WI38 (cell line): ENCODE measurements around the gene TTYH2.
"Not testable (repeated sequence)": the region's sequence is repeated elsewhere in the genome, so short reads cannot be mapped to it uniquely, and the experiment has no call there.

Experiments
- H3K4me3 ChIP-seq: 2 replicates; pipeline ENCODE4 v1.5.1; 2011; ENCODE audit warnings: low read depth, mild to moderate bottlenecking, control low read depth, low read length
- TF ChIP-seq, protein P1 (sequence below): IDR thresholded peaks from 2 replicates; pipeline ENCODE4 v1.5.1; 2012; ENCODE audit warnings: low read depth, mild to moderate bottlenecking, control low read depth, low read length

TTYH2 gene

DNA sequence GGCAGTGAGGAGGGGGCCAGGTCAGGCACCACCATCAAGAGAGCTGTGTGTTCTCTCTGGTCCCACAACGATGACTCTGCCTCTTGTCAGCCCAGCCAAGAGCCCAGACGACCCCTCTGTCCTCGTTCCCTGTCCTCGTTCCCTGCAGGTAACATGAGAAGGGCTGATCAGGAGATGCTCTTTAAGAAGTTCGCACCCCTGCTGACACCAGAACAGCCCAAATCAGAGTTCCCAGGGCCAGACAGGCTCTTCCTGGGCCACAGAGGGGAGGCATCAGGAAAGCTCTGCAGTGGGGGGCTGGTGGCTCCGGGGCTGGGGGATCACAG, 47.1 kb downstream of the TTYH2 start:
- H3K4me3 ChIP-seq = no peak overlapping the region
- TF ChIP-seq, protein P1, sequence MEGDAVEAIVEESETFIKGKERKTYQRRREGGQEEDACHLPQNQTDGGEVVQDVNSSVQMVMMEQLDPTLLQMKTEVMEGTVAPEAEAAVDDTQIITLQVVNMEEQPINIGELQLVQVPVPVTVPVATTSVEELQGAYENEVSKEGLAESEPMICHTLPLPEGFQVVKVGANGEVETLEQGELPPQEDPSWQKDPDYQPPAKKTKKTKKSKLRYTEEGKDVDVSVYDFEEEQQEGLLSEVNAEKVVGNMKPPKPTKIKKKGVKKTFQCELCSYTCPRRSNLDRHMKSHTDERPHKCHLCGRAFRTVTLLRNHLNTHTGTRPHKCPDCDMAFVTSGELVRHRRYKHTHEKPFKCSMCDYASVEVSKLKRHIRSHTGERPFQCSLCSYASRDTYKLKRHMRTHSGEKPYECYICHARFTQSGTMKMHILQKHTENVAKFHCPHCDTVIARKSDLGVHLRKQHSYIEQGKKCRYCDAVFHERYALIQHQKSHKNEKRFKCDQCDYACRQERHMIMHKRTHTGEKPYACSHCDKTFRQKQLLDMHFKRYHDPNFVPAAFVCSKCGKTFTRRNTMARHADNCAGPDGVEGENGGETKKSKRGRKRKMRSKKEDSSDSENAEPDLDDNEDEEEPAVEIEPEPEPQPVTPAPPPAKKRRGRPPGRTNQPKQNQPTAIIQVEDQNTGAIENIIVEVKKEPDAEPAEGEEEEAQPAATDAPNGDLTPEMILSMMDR = no peak

DNA sequence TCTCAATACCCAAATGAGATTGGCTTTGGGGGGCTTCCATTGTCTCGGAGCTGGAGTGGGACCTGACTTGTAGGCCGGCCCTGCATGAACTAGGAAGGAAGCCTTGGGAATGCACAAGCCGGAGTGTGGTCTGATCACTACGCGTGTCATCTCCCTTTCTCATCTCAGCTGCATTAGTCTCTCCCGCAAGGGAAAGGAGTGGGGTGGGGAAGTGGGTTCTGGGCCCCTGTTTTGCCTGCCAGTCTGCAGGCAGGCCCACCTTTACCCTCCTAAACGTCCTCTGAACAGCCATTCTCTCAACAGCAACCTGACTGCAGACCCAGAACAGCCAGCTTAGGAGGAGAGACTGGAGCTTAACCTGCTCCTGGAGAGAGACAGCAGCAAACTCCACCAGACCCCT, 49.2 kb downstream of the TTYH2 start:
- no peak overlapping the region for H3K4me3 ChIP-seq
- TF ChIP-seq, protein P1 = no peak

DNA sequence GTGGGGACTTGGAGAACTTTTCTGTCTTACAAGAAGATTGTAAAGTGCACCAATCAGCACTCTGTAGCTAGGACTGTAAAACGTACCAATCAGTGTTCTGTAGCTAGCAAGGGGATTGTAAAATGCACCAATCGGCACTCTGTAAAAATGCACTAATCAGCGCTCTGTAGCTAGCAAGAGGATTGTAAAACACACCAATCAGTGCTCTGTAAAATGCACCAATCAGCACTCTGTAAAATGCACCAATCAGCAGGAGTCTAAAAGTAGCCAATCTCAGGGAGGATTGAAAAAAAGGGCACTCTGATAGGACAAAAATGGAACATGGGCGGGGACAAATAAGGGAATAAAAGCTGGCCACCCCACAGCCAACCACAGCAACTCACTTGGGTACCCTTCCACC, 53.7 kb downstream of the TTYH2 start:
- H3K4me3 ChIP-seq = not testable (repeated sequence)

DNA sequence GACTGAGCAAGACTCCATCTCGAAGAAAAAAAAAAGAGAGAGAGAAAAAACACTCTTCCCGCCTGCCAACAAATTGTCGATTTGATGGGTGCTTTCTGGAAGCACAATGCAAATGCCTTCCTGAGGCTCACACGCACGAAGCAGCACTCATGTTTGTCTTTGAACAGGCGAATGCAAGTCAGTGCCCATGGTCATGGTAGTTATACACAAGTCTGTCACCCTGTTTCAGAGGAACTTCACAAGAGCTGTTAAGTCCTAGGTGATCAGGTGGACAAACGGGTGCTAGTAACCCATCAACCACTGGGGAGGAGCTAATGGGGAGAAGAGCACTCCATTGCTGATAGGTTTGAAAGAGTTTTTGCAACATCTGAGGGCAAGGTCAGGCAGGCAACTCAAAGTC, 54.2 kb downstream of the TTYH2 start:
- H3K4me3 ChIP-seq = no peak overlapping the region
- TF ChIP-seq, protein P1 = no peak

DNA sequence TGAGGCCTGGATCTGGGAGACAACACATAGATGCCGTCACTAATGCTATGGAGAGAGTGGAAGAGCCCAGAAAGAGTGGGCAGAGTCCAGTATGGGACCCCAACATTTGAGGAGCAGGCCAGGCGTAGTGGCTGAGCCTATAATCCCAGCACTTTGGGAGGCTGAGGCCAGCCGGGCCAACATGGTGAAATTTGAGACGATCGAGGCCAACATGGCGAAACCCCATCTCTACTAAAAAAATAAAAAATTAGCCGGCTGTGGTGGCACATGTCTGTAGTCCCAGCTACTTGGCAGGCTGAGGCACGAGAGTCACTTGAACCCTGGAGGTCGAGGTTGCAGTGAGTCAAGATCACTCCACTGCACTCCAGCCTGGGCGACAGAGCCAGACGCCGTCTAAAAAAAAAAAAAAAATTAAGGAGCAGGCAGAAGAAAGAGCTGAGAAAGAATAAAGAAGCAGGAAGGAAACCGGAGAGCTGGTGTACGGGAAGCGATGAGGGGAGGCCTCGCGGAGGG, 54.7 kb downstream of the TTYH2 start:
- TF ChIP-seq, protein P1 = no peak
- no peak overlapping the region for H3K4me3 ChIP-seq

- TF ChIP-seq, protein P1 = no peak
- no peak overlapping the region for H3K4me3 ChIP-seq
These were observed 55.2 kb downstream of the TTYH2 start for GRCh38 chr17:74268558-74268957.

- no peak overlapping the region for H3K4me3 ChIP-seq
- TF ChIP-seq, protein P1 = no peak
These were observed 57.0 kb downstream of the TTYH2 start for GRCh38 chr17:74270333-74270732.

- TF ChIP-seq, protein P1 = no peak
These were observed 57.9 kb downstream of the TTYH2 start for GRCh38 chr17:74271281-74271680.

More at GRCh38 chr17:74271281-74271680, 57.9 kb downstream of the TTYH2 start:
- no peak overlapping the region for H3K4me3 ChIP-seq
